ENCODE measurements around the gene ULK4. TPM values are rescaled to one million over a fixed set of nuclear protein-coding genes. Genes with fewer than 3 reads are reported as not detected.

ULK4 gene
- total RNA-seq, result 20.0 and 27.4 TPM in 2 replicates

DNA sequence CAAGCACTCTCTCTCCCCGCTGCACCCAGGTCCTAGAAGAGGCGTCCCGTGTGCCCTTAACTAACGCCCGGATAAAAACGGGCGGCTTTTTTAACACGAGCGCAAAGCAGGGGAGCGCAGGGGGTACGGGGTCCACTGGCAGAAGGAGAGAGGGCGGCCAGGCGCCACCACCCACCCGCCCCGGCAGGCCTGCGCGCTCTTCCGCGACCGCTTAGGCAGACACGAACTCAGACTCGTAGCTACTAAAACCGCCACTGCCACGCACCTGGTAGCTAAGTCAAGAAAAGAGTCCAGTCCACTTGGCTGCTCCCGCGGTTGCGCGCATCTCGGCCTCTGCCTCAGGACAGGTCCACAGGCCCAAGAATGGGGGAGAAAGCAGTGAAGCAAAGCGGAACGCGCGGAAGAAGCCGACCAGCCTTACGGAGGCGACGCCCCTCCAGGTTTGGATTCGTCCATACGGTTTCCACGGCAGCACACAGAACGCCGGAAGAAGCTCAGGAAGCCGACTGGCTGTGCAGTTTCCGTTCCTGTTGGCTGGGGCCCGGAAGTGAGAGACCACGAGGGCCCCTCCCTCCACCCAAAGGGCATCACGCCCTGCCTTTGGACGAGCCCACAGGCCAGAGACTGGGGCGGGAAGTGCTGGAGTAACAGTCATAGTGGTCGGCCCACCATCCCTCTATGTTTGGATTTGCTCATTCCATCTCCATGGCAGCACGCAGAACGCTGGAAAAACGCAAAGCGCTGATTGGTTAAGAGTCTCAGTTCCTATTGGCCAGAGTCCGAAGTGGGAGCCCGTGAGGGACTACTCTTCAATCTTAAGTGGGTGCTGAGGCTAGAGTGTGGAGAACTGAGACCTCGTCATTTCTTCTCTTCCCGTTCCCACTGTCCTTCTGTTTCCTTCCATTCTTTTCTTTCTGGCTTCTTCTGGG, at the start of gene ULK4:
ULK4 (minus strand) TSS at position 353 of the 929 bp plus-strand sequence. CDS start 7,344 bp downstream, outside the sequence.

DNA sequence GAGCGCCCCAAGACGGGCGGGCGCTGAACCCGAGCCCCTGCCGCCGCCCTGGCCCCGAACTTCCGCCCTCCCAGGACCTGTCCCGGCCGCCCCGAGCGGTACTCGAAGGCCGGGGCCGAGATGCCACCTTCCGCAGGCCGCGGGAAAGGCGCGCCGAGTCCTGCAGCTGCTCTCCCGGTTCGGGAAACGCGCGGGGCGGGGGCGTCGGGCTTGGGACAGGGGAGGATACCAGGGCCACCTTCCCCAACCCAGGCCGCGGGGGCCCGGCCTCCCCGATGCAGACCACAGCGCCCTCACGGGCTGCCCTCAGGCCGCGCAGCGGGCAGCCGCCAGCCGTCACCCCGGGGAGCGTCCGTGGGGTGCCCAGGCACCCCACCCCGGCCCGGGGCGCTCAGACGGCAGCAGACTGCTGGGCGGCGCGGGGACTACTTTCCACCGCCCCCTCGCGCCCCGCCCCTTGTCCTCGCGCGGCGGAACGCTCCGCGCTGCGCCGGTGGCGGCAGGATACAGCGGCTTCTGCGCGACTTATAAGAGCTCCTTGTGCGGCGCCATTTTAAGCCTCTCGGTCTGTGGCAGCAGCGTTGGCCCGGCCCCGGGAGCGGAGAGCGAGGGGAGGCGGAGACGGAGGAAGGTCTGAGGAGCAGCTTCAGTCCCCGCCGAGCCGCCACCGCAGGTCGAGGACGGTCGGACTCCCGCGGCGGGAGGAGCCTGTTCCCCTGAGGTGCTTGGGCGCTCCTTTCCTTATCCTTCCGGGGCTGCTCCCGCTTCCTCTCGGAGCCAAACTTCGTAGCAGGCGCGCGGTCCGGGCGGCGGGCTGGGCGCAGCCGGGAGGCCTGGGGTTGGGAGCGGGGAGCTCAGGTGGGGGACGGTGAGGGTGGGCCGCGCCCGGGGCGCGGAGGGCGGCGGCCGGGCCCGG, 762.7 kb downstream of the ULK4 start, which contains the start of gene CTNNB1:
CTNNB1 (plus strand) TSS at position 556 of the 916 bp plus-strand sequence. CDS start 24,564 bp downstream, outside the sequence.

Small RNA genes lying within 50 kb of the gene (small RNA-seq; reads per million reads assigned to genes)
- not detected for gene ATP6V0E1P2
- gene RF00019, result not detected
- not detected for gene RF00096
- gene RF00602, result not detected

Other genes with a start within 250 kb of the ULK4 start
- gene TRAK1, start 129.3 kb upstream of the ULK4 start, total RNA-seq, result 52.7 and 56.9 TPM in 2 replicates